ENCODE results near the gene BUB3. TPM values are rescaled to one million over a fixed set of nuclear protein-coding genes. Genes with fewer than 3 reads are reported as not detected.

Gene BUB3
- polyA plus RNA-seq, 2 of the 4 experiments (the other 2 are of a cell fraction): 216 to 229 TPM

GRCh38 chr10:123150271-123150985, 3.8 kb upstream of the BUB3 start:
- FAIRE-seq: no peak
- WGBS (ENCODE audit: missing lambda C conversion rate): 82% methylated on average over 34 of the region's 34 CpGs

GRCh38 chr10:123150986-123151736, 3.0 kb upstream of the BUB3 start:
- no peaks in the 10 kb centered on the region for H3K9me3 ChIP-seq
- H3K4me2 ChIP-seq: no peak overlapping the region
- peaks cover 13% of the 10 kb centered on the region for H3K4me1 ChIP-seq
- DNase-seq (ENCODE audit: low read depth in 1 of 2, low spot score in 1 of 2): no peak
- H3K27ac ChIP-seq: no peak overlapping the region
- CTCF ChIA-PET: interaction anchor here (1.4 to 9.4 kb wide), 6 partner anchors 10 to 230 kb away, joined by 3 to 64 read pairs (median 4); no protein-coding TSS in a partner anchor
- WGBS (ENCODE audit: missing lambda C conversion rate): 90% methylated on average over 51 of the region's 56 CpGs
- no peak overlapping the region for H3K4me3 ChIP-seq
- POLR2A ChIA-PET: no interaction called here
- TF ChIP-seq BHLHE40 (IDR thresholded peaks at IDR 0.05; ENCODE audit: low read depth, low read length) (no peak), JUNB (IDR thresholded peaks at IDR 0.05) (no peak), ATOH8 (CRISPR knock-in tag; IDR thresholded peaks at IDR 0.05; ENCODE audit: low read depth) (no peak), CBX8 (IDR thresholded peaks at IDR 0.05) (no peak), HDAC2 (IDR thresholded peaks at IDR 0.05) (no peak), SREBF2 (IDR thresholded peaks at IDR 0.05) (no peak), EP300 (IDR thresholded peaks at IDR 0.05) (no peak), PBX3 (IDR thresholded peaks at IDR 0.05) (no peak), PHF8 (IDR thresholded peaks at IDR 0.05; ENCODE audit: borderline replicate concordance, low read depth) (no peak), CBX2 (IDR thresholded peaks at IDR 0.05; ENCODE audit: borderline replicate concordance, low read depth) (no peak), MAFK (IDR thresholded peaks at IDR 0.05; ENCODE audit: partially characterized antibody) (no peak), MAZ (IDR thresholded peaks at IDR 0.05; ENCODE audit: borderline replicate concordance, low read depth, low read length) (no peak), GATA3 (IDR thresholded peaks at IDR 0.05; ENCODE audit: borderline replicate concordance) (no peak), ZNF302 (CRISPR knock-in tag; IDR thresholded peaks at IDR 0.05) (no peak), POLR2A (IDR thresholded peaks at IDR 0.05; ENCODE audit: low read length) (no peak), JUN (IDR thresholded peaks at IDR 0.05) (no peak)
- ATAC-seq: no peak
- FAIRE-seq: no peak

More at GRCh38 chr10:123150271-123150985, 3.8 kb upstream of the BUB3 start:
- H3K4me3 ChIP-seq: no peak overlapping the region
- TF ChIP-seq NPAS2 (CRISPR knock-in tag; IDR thresholded peaks at IDR 0.05; ENCODE audit: borderline replicate concordance) (no peak), RFX5 (IDR thresholded peaks at IDR 0.05) (no peak)
- H3K4me2 ChIP-seq: no peak overlapping the region
- no peaks in the 10 kb centered on the region for H3K9me3 ChIP-seq
- POLR2A ChIA-PET: no interaction called here
- CTCF ChIA-PET: interaction anchor here (1.4 to 9.4 kb wide), 5 partner anchors 9 to 230 kb away, joined by 3 to 64 read pairs (median 5); no protein-coding TSS in a partner anchor
- ATAC-seq (no peak), DNase-seq (ENCODE audit: low read depth in 1 of 2, low spot score in 1 of 2) (no peak)
- peaks cover 5% of the 10 kb centered on the region; the same call in 2 of the 3 replicates for H3K4me1 ChIP-seq
- H3K27ac ChIP-seq: no peak overlapping the region

GRCh38 chr10:123151737-123152135, 2.5 kb upstream of the BUB3 start:
- no peak for FAIRE-seq
- ChIA-PET POLR2A (no interaction called here), CTCF (interaction anchor here (0.6 to 9.4 kb wide), 5 partner anchors 19 to 472 kb away, joined by 3 to 64 read pairs (median 4); no protein-coding TSS in a partner anchor)
- H3K4me2 ChIP-seq: no peak overlapping the region
- H3K4me3 ChIP-seq: no peak overlapping the region
- DNase-seq (ENCODE audit: low read depth in 1 of 2, low spot score in 1 of 2): no peak
- TF ChIP-seq CHD4 (IDR thresholded peaks at IDR 0.05; ENCODE audit: borderline replicate concordance) (no peak), PHF8 (IDR thresholded peaks at IDR 0.05; ENCODE audit: borderline replicate concordance, low read depth) (no peak), MYC (IDR thresholded peaks at IDR 0.05; ENCODE audit: borderline replicate concordance, low read length) (no peak), NPAS2 (CRISPR knock-in tag; IDR thresholded peaks at IDR 0.05; ENCODE audit: borderline replicate concordance) (no peak)
- WGBS (ENCODE audit: missing lambda C conversion rate): 69% methylated on average over 7 of the region's 7 CpGs
- no peak for ATAC-seq
- H3K9me3 ChIP-seq: no peaks in the 10 kb centered on the region
- H3K4me1 ChIP-seq: peaks cover 18% of the 10 kb centered on the region
- no peak overlapping the region for H3K27ac ChIP-seq
